Smooth muscle cell of the brain vasculature (primary cell): ENCODE data around the gene SMYD3.

ENCODE experiments used
- DNase-seq: peaks from one replicate; pipeline ENCODE4 v3.0.0-alpha.2; 2012; ENCODE audit warnings: low read depth, low spot score

Gene SMYD3

GRCh38 chr1:246110343-246111219 lies 396.5 kb downstream of the SMYD3 start:
- no peak for DNase-seq

GRCh38 chr1:246108278-246108925 lies 398.7 kb downstream of the SMYD3 start:
- no peak for DNase-seq

DNA sequence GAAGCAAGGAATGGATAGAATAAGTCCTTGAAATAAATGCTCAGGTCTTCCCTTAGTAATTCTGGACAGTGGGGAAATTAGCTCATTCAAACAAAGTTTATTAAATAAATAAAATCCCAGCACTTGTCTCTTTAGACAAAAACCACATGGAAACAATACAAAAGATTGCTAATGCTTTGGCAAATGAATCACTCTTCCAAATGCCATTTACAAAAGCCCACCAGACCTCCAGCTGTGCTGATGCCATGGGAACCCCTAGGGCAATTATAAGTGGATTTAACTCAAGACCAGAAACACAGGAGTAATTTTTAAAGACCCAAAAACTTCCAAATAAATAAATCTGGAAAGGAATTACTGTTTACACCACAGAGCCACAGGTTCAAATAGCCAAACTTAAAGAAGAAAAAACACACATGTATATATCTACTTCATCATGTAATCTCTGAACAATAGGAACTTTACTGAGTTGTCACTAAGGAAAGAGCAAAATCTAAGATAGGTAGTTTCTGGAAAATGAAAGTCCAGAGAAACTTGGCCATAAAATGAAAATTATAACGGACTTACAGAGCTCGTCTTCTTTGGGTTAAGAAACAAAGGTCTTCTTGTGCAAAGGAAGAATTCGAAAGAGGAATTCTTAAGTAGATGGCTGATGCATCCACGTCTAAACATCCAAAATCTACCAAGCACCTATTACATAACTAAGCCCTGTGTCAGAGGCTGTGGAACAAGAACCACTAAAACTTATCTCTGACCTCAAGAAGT lies 399.4 kb downstream of the SMYD3 start:
- DNase-seq = no peak

GRCh38 chr1:246106342-246106763 lies 400.7 kb downstream of the SMYD3 start:
- no peak for DNase-seq

DNA sequence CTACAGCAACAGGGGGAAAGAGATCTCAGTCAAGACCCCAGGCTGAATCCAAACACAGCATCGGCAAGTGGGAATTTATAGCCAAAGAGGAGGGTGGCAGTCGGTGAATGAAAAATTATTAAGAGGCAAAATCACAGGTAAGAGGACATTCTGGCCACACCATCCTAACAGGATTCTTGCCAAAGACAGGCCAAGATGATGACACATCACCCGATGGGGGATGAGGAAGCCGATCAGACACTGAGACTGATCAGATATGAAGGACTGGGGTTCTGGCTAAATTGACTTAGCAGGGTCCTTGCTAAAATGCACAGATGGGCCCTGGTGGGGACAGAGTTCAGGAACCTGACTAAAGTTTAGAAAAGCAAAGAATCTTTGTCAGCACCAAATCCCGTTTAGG lies 402.2 kb downstream of the SMYD3 start:
- DNase-seq = no peak

- DNase-seq = no peak
Observed at GRCh38 chr1:246099570-246099969, 407.5 kb downstream of the SMYD3 start.

DNA sequence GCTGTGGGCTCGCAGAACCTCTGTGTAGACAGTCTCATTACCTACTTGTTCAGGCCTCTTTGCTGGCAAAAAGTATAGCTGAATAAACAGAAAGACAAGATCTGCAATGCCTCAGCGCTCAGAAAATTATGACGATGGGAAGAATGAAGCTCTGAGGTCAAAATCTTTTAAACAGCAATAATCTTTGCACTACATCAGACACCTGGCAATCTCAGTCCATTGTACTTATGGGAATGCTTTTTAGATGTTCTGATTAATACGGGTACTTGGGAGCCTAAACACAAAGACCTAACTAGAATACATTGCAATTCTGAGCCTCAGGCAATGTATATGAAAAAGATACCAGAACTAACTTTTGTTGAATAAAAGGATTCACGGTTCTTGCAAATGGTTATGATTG lies 410.7 kb downstream of the SMYD3 start:
- no peak for DNase-seq

DNA sequence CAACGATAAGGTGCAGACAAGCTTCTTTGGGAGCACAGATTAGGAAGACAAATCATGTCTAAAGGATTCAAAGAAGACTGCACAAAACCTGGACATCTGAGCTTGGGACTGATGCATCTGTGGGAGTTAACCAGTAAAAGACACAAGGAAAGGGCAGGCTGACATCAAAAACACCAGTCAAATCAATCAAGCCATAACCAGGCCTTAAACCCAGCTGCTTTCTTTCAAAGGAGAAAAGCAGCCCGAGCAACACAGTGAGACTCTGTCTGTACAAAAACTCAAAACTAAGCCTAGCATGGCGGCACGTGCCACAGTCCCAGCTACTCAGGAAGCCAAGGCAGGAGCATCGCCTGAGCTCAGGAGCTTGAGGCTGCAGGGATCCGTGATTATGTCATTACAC lies 411.6 kb downstream of the SMYD3 start:
- no peak for DNase-seq

GRCh38 chr1:246093230-246093629 lies 413.8 kb downstream of the SMYD3 start:
- no peak for DNase-seq

- no peak for DNase-seq
Observed at GRCh38 chr1:246092136-246092535, 414.9 kb downstream of the SMYD3 start.

DNA sequence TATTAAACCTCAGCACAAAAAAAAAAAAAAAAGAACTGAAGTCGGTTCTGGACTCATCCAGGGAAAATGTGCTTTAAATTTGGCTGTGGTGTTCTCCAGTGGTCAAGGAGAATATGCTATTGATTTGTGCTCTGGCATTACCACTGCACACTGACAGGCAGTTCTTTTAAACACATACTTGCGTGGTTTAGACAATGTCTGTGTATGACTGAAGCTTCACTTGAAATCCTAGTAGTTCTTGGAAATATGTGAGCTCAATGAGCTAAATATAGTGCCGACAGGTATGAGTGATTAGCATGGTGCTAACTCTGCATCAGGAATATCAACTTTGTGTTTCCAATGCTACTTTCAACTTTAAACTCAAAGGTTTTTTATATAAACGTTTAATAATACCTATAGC lies 415.6 kb downstream of the SMYD3 start:
- no peak for DNase-seq

DNA sequence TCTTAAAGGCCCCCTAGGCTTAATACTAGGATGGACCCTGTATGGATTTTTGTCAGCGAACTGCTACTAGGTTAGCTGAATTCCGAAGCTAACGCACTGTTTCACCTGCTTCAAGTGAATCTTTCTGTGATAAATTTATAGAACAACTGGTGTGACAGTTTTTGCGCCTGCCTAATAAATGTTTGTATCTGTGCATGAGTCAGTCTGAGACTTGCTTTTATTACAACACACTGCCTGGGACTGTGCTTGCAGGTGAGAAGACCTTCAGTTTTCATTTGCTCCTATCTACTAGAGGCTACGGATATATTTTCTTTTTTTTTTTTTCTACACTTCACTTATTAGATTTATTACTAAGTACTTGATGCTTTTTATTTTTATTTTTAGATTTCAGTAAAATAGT lies 420.9 kb downstream of the SMYD3 start:
- DNase-seq = no peak

- DNase-seq = no peak
Observed at GRCh38 chr1:246083416-246083815, 423.7 kb downstream of the SMYD3 start.

- no peak for DNase-seq
Observed at GRCh38 chr1:246081856-246082668, 425.0 kb downstream of the SMYD3 start.

GRCh38 chr1:246081138-246081702 lies 425.9 kb downstream of the SMYD3 start:
- DNase-seq = no peak

GRCh38 chr1:246080031-246080430 lies 427.0 kb downstream of the SMYD3 start:
- no peak for DNase-seq

GRCh38 chr1:246078888-246079252 lies 428.2 kb downstream of the SMYD3 start:
- DNase-seq = no peak

DNA sequence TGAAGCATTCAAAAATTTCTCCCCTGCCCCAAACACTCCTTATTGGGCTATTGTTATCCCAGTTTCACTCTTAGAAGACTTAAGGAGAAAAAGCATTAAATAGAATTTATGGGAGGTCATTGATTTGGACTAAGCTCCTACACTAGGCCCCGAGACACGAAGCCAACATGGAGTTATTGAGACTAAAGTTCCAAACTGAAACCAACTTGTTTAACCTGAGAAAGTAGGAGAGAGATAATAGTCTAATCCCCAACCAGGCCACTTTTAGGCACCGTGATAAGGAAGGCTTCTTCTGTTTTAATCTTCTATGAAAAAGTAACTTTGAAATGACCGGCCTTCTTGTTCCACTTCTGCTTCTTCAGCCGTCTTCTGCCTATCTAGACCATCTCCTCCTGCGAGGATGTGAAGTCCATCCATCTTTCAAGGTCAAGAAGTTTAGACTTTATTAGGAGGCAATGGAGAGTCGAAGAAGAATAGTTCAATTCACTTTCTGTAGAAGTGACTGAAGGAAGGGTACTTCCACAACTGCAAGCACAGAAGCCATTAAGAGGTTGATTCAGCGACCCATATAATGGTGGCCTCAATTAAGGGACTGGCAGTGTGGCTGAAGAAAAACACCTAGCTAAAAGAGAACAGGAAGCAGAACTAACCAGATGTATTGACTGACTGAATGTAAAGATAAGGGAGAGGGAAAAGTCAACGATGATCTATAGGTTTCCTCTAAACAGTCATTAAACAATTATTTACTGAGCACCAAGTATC lies 428.8 kb downstream of the SMYD3 start:
- no peak for DNase-seq

- DNase-seq = no peak
Observed at GRCh38 chr1:246077476-246077875, 429.6 kb downstream of the SMYD3 start.

GRCh38 chr1:246074421-246074820 lies 432.7 kb downstream of the SMYD3 start:
- no peak for DNase-seq
